Mucosa of stomach (tissue), 1 donor: ENCODE results near the gene CBX3.

Source experiments
- H3K27me3 ChIP-seq: one replicate; pipeline ENCODE4 v1.7.0; 2013; ENCODE audit warnings: mild to moderate bottlenecking, low read length; ENCODE audit not compliant: control insufficient read depth, insufficient read depth
- H3K36me3 ChIP-seq: one replicate; pipeline ENCODE4 v1.7.0; 2013; ENCODE audit warnings: low read length; ENCODE audit not compliant: control insufficient read depth, insufficient read depth
- H3K4me1 ChIP-seq: one replicate; pipeline ENCODE4 v1.7.0; 2013; ENCODE audit warnings: mild to moderate bottlenecking, low read length; ENCODE audit not compliant: control insufficient read depth, insufficient read depth
- H3K4me3 ChIP-seq: one replicate; pipeline ENCODE4 v1.7.0; 2013; ENCODE audit warnings: low read length
- H3K9ac ChIP-seq: one replicate; pipeline ENCODE4 v1.7.0; 2013; ENCODE audit warnings: mild to moderate bottlenecking, low read length, moderate library complexity
- H3K9me3 ChIP-seq: one replicate; pipeline ENCODE4 v1.7.0; 2013; ENCODE audit warnings: mild to moderate bottlenecking, low read length, moderate library complexity; ENCODE audit not compliant: control insufficient read depth
- donor health status: Pancreatic carcinoma.

Gene CBX3

GRCh38 chr7:26200444-26201246 is 900 bp upstream of the CBX3 start, which contains the start of gene HNRNPA2B1:
HNRNPA2B1 (minus strand) TSS chr7:26200746; CDS start chr7:26200577, 169 bp downstream.
- Histone ChIP-seq H3K36me3 (peaks cover 4% of the 10 kb centered on the region), H3K9ac (peak within 1 kb of the TSS; percentile 100), H3K9me3 (no peaks in the 10 kb centered on the region), H3K4me1 (peaks cover 20% of the 10 kb centered on the region), H3K27me3 (no peaks in the 10 kb centered on the region), H3K4me3 (peak within 1 kb of the TSS; percentile 99)

DNA sequence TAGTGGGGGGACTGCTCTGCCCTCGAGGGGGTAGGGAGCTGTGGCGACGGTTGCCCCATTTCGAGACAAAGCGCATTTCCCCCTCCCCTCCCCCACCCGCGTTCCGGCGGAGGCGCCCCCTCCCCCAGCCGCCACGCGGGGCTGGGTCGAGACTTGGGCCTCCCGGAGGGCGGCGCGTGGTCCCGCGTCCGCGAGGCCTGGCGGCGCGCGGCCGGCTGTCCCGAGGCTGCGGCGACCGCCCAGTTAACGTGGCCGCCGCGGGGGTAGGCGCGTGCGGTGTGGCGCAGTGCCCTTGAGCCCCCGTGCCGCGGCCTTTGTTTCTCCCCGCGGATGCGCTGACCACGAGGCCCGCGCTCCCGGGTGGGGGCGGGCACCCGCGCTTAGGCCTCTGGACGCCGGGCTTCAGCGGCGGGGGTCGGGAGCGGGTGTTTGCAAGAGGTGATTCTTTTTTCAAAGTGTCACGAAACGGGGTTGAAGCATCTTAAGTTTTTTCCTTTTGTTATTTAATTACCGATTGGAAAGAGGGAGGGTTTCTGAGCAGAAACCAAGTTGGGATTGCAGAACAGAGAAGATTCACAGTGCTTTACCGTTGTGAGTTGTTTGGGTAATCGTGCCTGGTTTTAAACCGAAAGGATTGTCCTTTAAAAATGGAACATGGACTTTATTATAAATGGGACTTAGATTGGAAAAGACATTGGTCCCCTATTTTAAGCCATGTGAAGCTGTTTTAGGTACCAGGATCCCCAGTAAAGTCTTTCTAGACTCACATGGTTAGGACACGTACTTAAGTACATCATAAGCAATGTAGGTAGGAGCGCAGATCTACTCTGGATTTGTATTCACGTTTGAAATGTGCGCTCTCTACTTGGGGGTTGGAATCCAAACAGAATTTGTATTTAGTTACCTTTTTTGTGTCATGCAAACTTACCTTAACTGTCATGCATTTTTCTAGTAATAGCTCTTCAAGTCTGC is 760 bp downstream of the CBX3 start:
- Histone ChIP-seq H3K36me3 (no peaks in the 10 kb centered on the region), H3K27me3 (no peaks in the 10 kb centered on the region), H3K4me3 (peak overlapping the region; percentile 82), H3K9ac (peak overlapping the region; percentile 90), H3K4me1 (peaks cover 4% of the 10 kb centered on the region), H3K9me3 (no peaks in the 10 kb centered on the region)

GRCh38 chr7:26203016-26203415 is 1.5 kb downstream of the CBX3 start:
- Histone ChIP-seq H3K9ac (peak overlapping the region; percentile 90), H3K4me3 (no peak overlapping the region), H3K4me1 (no peaks in the 10 kb centered on the region), H3K9me3 (no peaks in the 10 kb centered on the region), H3K36me3 (no peaks in the 10 kb centered on the region), H3K27me3 (no peaks in the 10 kb centered on the region)

DNA sequence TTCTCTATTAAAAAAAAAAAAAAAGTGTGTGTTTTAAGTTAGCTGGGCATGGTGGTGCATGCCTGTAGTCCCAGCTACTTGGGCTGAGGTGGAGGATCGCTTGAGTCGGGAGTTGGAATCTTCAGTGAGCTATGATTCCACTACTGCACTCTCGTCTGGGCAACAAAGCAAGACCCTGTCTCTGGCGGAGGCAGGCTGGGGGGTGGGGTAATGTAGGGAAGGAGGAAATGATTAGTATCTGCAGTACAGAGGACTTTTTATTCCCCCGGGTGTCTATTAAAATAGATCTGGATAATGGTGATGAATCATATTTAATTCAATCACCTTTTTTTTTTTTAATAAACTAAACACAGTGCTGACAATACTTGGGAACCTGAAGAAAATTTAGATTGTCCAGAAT is 6.5 kb downstream of the CBX3 start:
- Histone ChIP-seq H3K27me3 (no peaks in the 10 kb centered on the region), H3K4me3 (no peak overlapping the region), H3K4me1 (no peaks in the 10 kb centered on the region), H3K9ac (no peak overlapping the region), H3K9me3 (no peaks in the 10 kb centered on the region), H3K36me3 (peaks cover 7% of the 10 kb centered on the region)

- Histone ChIP-seq H3K9ac (no peak overlapping the region), H3K27me3 (no peaks in the 10 kb centered on the region), H3K4me1 (no peaks in the 10 kb centered on the region), H3K4me3 (no peak overlapping the region), H3K36me3 (peaks cover 7% of the 10 kb centered on the region), H3K9me3 (no peaks in the 10 kb centered on the region)
Measured at GRCh38 chr7:26212921-26213718, 11.6 kb downstream of the CBX3 start.

GRCh38 chr7:26213807-26214515 is 12.4 kb downstream of the CBX3 start:
- Histone ChIP-seq H3K9me3 (no peaks in the 10 kb centered on the region), H3K36me3 (peaks cover 7% of the 10 kb centered on the region), H3K27me3 (no peaks in the 10 kb centered on the region)

DNA sequence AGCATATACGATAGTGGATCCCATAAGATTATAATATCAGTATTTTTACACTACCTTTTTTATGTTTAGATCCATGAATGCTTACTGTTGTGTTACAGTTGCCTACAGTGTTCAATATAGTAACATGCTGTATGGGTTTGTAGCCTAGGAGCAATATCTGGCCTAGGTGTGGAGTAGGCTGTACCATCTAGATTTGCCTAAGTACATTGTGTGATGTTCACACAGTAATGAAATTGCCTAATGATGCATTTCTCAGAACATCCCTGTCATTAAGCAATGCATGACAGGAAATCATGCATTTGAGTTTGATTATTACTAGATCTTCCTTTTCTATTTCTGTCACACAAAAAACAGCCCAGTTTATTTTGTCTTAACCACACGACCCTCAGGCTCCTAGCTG is 14.5 kb downstream of the CBX3 start:
- H3K4me3 ChIP-seq = no peak overlapping the region
- H3K9ac ChIP-seq = no peak overlapping the region
- H3K4me1 ChIP-seq = no peaks in the 10 kb centered on the region
- no peaks in the 10 kb centered on the region for H3K9me3 ChIP-seq
- H3K27me3 ChIP-seq = no peaks in the 10 kb centered on the region
- no peaks in the 10 kb centered on the region for H3K36me3 ChIP-seq

More at GRCh38 chr7:26213807-26214515, 12.4 kb downstream of the CBX3 start:
- Histone ChIP-seq H3K4me3 (no peak overlapping the region), H3K4me1 (no peaks in the 10 kb centered on the region), H3K9ac (no peak overlapping the region)

GRCh38 chr7:26224359-26224758 is 22.8 kb downstream of the CBX3 start:
- H3K9me3 ChIP-seq = no peaks in the 10 kb centered on the region
- H3K4me3 ChIP-seq = no peak overlapping the region
- no peak overlapping the region for H3K9ac ChIP-seq
- no peaks in the 10 kb centered on the region for H3K4me1 ChIP-seq
- no peaks in the 10 kb centered on the region for H3K27me3 ChIP-seq
- no peaks in the 10 kb centered on the region for H3K36me3 ChIP-seq

DNA sequence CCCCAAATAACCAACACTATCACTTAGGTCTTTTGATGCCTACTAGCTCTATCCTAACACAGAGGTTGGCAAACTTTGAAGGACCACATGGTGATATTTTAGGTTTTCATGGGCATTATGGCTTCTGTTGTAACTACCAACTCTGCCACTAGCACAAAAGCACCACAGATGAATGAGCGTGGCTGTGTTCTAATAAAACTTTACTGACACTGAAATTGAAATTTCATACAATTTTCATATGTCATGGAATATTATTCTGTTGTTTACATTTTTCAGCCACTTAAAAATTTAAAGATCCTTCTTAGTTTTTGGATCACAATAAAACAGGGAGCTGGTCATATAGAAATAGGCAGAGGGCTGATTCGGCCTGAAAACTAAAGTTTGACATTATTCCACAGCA is 26.4 kb downstream of the CBX3 start:
- Histone ChIP-seq H3K9ac (no peak overlapping the region), H3K4me1 (no peaks in the 10 kb centered on the region), H3K36me3 (no peaks in the 10 kb centered on the region), H3K27me3 (peaks cover 3% of the 10 kb centered on the region), H3K4me3 (no peak overlapping the region), H3K9me3 (no peaks in the 10 kb centered on the region)

GRCh38 chr7:26233902-26234511 is 32.5 kb downstream of the CBX3 start:
- Histone ChIP-seq H3K9me3 (no peaks in the 10 kb centered on the region), H3K27me3 (peaks cover 8% of the 10 kb centered on the region), H3K36me3 (no peaks in the 10 kb centered on the region), H3K4me1 (no peaks in the 10 kb centered on the region), H3K4me3 (no peak overlapping the region), H3K9ac (no peak overlapping the region)
